ENCODE results near the gene CLEC1B.
"Not testable (repeated sequence)": the region's sequence is repeated elsewhere in the genome, so short reads cannot be mapped to it uniquely, and the experiment has no call there.

Gene CLEC1B

DNA sequence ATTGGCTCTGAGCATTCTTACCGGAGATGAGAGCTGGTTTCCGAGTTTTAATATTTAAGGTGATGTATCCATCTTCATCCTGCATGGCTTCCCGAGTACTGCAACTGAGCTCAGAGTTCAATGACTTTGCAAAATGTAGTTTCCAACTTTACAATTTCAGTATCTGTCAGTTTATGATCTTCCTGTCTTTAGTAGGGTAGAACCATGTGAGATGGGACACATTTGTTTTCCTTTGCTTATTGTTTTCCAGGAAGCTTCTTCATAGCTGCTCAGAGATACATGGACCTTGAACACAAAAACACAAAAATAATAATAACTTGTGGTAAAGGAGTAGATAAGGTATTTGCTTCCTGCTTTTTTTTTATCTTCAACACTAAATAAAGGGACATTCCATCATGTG lies at the start of gene CLEC1B:
Gene CLEC1B (minus strand): TSS at position 106 of the 400 bp plus-strand sequence. CDS start 21 bp downstream, at position 85.
- H3K27ac ChIP-seq (ENCODE audit: low read depth, low read length): no peak within 1 kb of the TSS
- H3K4me1 ChIP-seq (ENCODE audit: control insufficient read depth in 1 of 2, insufficient read depth in 2 of 2, low read length in 2 of 2): no peaks in the 10 kb centered on the region
- H3K27me3 ChIP-seq (ENCODE audit: control insufficient read depth in 1 of 2, insufficient read depth in 2 of 2, low read length in 2 of 2): no peaks in the 10 kb centered on the region
- no peaks in the 10 kb centered on the region for H3K9me3 ChIP-seq (ENCODE audit: control insufficient read depth in 1 of 2, low read length in 2 of 2)
- no peaks in the 10 kb centered on the region for H3K36me3 ChIP-seq (ENCODE audit: control insufficient read depth in 1 of 2, insufficient read depth in 2 of 2, low read length in 2 of 2)
- no peak within 1 kb of the TSS for H3K9ac ChIP-seq (ENCODE audit: low read depth in 1 of 2, low read length in 2 of 2)
- H3K4me3 ChIP-seq (ENCODE audit: low read depth in 1 of 2, low read length in 2 of 2): no peak within 1 kb of the TSS

- H3K9me3 ChIP-seq (ENCODE audit: control insufficient read depth in 1 of 2, low read length in 2 of 2): peaks cover 0 to 2% of the 10 kb centered on the region in 2 donors
- no peaks in the 10 kb centered on the region for H3K27me3 ChIP-seq (ENCODE audit: control insufficient read depth in 1 of 2, insufficient read depth in 2 of 2, low read length in 2 of 2)
- H3K27ac ChIP-seq (ENCODE audit: low read depth, low read length): no peak overlapping the region
These were observed 49.6 kb upstream of the CLEC1B start for GRCh38 chr12:10048526-10048925.

GRCh38 chr12:10042167-10042566 lies 43.2 kb upstream of the CLEC1B start:
- H3K9ac ChIP-seq (ENCODE audit: low read depth in 1 of 2, low read length in 2 of 2): no peak overlapping the region
- no peaks in the 10 kb centered on the region for H3K9me3 ChIP-seq (ENCODE audit: control insufficient read depth in 1 of 2, low read length in 2 of 2)
- H3K4me1 ChIP-seq (ENCODE audit: control insufficient read depth in 1 of 2, insufficient read depth in 2 of 2, low read length in 2 of 2): peaks cover 0 to 9% of the 10 kb centered on the region in 2 donors
- no peak overlapping the region for H3K27ac ChIP-seq (ENCODE audit: low read depth, low read length)
- H3K27me3 ChIP-seq (ENCODE audit: control insufficient read depth in 1 of 2, insufficient read depth in 2 of 2, low read length in 2 of 2): no peaks in the 10 kb centered on the region
- no peaks in the 10 kb centered on the region for H3K36me3 ChIP-seq (ENCODE audit: control insufficient read depth in 1 of 2, insufficient read depth in 2 of 2, low read length in 2 of 2)
- no peak overlapping the region for H3K4me3 ChIP-seq (ENCODE audit: low read depth in 1 of 2, low read length in 2 of 2)

More at GRCh38 chr12:10048526-10048925, 49.6 kb upstream of the CLEC1B start:
- peaks cover 0 to 9% of the 10 kb centered on the region in 2 donors for H3K4me1 ChIP-seq (ENCODE audit: control insufficient read depth in 1 of 2, insufficient read depth in 2 of 2, low read length in 2 of 2)
- H3K9ac ChIP-seq (ENCODE audit: low read depth in 1 of 2, low read length in 2 of 2): no peak overlapping the region
- H3K4me3 ChIP-seq (ENCODE audit: low read depth in 1 of 2, low read length in 2 of 2): no peak overlapping the region
- no peaks in the 10 kb centered on the region for H3K36me3 ChIP-seq (ENCODE audit: control insufficient read depth in 1 of 2, insufficient read depth in 2 of 2, low read length in 2 of 2)

DNA sequence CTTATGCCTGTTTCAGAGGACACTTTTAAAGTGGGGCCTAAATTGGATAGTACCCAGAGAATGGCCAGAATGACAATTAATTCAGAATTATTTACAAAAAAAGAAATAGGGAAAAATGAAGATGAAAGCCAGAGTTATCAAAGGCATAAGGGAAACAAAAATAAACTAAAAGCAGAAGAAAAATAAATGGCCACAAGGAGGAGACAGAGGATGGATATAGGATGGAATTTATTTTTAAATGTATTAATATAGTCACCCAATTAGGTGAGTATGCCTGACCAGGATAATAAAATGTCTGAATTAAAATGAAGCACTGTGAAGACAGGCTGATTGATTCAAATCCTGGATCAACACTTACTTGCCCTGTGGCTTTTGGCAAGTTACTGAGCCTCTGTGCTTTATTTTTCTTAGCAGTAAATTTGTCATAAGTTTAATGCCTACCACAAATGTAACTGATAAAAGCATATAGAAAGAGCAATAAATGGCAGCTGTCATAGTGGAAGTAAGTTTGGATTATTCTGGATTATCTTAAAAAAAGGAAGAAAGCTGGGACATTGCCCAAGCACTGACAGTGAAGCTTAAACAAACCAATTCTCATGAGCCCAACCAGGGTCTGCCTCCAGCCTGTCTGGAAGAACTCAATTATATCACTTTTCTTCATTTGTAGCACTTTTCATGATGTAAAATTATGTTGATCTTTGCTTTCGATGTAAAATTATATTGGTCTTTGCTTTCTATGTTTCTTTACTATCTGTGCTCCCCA lies 35.0 kb upstream of the CLEC1B start:
- no peak overlapping the region for H3K4me3 ChIP-seq (ENCODE audit: low read depth in 1 of 2, low read length in 2 of 2)
- H3K27ac ChIP-seq (ENCODE audit: low read depth, low read length): no peak overlapping the region
- H3K9ac ChIP-seq (ENCODE audit: low read depth in 1 of 2, low read length in 2 of 2): no peak overlapping the region
- H3K9me3 ChIP-seq (ENCODE audit: control insufficient read depth in 1 of 2, low read length in 2 of 2): no peaks in the 10 kb centered on the region
- H3K36me3 ChIP-seq (ENCODE audit: control insufficient read depth in 1 of 2, insufficient read depth in 2 of 2, low read length in 2 of 2): no peaks in the 10 kb centered on the region
- H3K4me1 ChIP-seq (ENCODE audit: control insufficient read depth in 1 of 2, insufficient read depth in 2 of 2, low read length in 2 of 2): no peaks in the 10 kb centered on the region
- no peaks in the 10 kb centered on the region for H3K27me3 ChIP-seq (ENCODE audit: control insufficient read depth in 1 of 2, insufficient read depth in 2 of 2, low read length in 2 of 2)

GRCh38 chr12:10031771-10032175 lies 32.9 kb upstream of the CLEC1B start:
- Histone ChIP-seq H3K4me3 (ENCODE audit: low read depth in 1 of 2, low read length in 2 of 2) (no peak overlapping the region), H3K9me3 (ENCODE audit: control insufficient read depth in 1 of 2, low read length in 2 of 2) (no peaks in the 10 kb centered on the region), H3K27ac (ENCODE audit: low read depth, low read length) (no peak overlapping the region), H3K4me1 (ENCODE audit: control insufficient read depth in 1 of 2, insufficient read depth in 2 of 2, low read length in 2 of 2) (no peaks in the 10 kb centered on the region), H3K36me3 (ENCODE audit: control insufficient read depth in 1 of 2, insufficient read depth in 2 of 2, low read length in 2 of 2) (no peaks in the 10 kb centered on the region), H3K9ac (ENCODE audit: low read depth in 1 of 2, low read length in 2 of 2) (no peak overlapping the region), H3K27me3 (ENCODE audit: control insufficient read depth in 1 of 2, insufficient read depth in 2 of 2, low read length in 2 of 2) (no peaks in the 10 kb centered on the region)

DNA sequence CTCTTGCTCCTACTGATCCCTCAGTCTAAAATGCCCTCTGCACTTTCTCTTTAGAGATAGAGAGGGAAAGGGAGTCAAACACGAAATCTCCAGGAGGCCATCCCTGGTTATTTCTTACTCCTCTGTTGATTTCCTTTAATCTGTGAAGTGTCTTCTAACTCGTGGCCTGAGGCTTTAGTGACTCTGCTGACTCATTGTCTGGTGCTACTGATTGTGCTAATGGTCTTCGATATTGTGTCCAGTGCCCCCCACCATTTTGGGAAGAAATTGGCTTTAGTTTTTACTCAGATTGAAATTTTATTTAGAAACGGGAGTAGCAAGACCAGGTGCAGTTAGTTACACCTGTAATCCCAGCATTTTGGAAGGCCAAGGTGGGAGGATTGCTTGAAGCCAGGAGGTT lies 32.4 kb upstream of the CLEC1B start:
- H3K27me3 ChIP-seq (ENCODE audit: control insufficient read depth in 1 of 2, insufficient read depth in 2 of 2, low read length in 2 of 2): no peaks in the 10 kb centered on the region
- H3K27ac ChIP-seq (ENCODE audit: low read depth, low read length): no peak overlapping the region
- H3K36me3 ChIP-seq (ENCODE audit: control insufficient read depth in 1 of 2, insufficient read depth in 2 of 2, low read length in 2 of 2): no peaks in the 10 kb centered on the region
- H3K9me3 ChIP-seq (ENCODE audit: control insufficient read depth in 1 of 2, low read length in 2 of 2): no peaks in the 10 kb centered on the region
- H3K4me1 ChIP-seq (ENCODE audit: control insufficient read depth in 1 of 2, insufficient read depth in 2 of 2, low read length in 2 of 2): no peaks in the 10 kb centered on the region
- no peak overlapping the region for H3K9ac ChIP-seq (ENCODE audit: low read depth in 1 of 2, low read length in 2 of 2)
- H3K4me3 ChIP-seq (ENCODE audit: low read depth in 1 of 2, low read length in 2 of 2): no peak overlapping the region

GRCh38 chr12:10030446-10030845 lies 31.5 kb upstream of the CLEC1B start, which contains the start of gene CLEC9A:
Gene CLEC9A, plus strand, starts transcription at chr12:10030682. Its CDS starts 22,006 bp downstream, at chr12:10052688.
- H3K36me3 ChIP-seq (ENCODE audit: control insufficient read depth in 1 of 2, insufficient read depth in 2 of 2, low read length in 2 of 2): no peaks in the 10 kb centered on the region
- H3K4me1 ChIP-seq (ENCODE audit: control insufficient read depth in 1 of 2, insufficient read depth in 2 of 2, low read length in 2 of 2): no peaks in the 10 kb centered on the region
- no peaks in the 10 kb centered on the region for H3K27me3 ChIP-seq (ENCODE audit: control insufficient read depth in 1 of 2, insufficient read depth in 2 of 2, low read length in 2 of 2)
- no peak within 1 kb of the TSS for H3K27ac ChIP-seq (ENCODE audit: low read depth, low read length)
- no peaks in the 10 kb centered on the region for H3K9me3 ChIP-seq (ENCODE audit: control insufficient read depth in 1 of 2, low read length in 2 of 2)
- no peak within 1 kb of the TSS for H3K9ac ChIP-seq (ENCODE audit: low read depth in 1 of 2, low read length in 2 of 2)
- no peak within 1 kb of the TSS for H3K4me3 ChIP-seq (ENCODE audit: low read depth in 1 of 2, low read length in 2 of 2)

- H3K9ac ChIP-seq (ENCODE audit: low read depth in 1 of 2, low read length in 2 of 2): no peak overlapping the region
- H3K27me3 ChIP-seq (ENCODE audit: control insufficient read depth in 1 of 2, insufficient read depth in 2 of 2, low read length in 2 of 2): no peaks in the 10 kb centered on the region
- no peaks in the 10 kb centered on the region for H3K36me3 ChIP-seq (ENCODE audit: control insufficient read depth in 1 of 2, insufficient read depth in 2 of 2, low read length in 2 of 2)
- H3K9me3 ChIP-seq (ENCODE audit: control insufficient read depth in 1 of 2, low read length in 2 of 2): no peaks in the 10 kb centered on the region
- no peak overlapping the region for H3K27ac ChIP-seq (ENCODE audit: low read depth, low read length)
- no peak overlapping the region for H3K4me3 ChIP-seq (ENCODE audit: low read depth in 1 of 2, low read length in 2 of 2)
- no peaks in the 10 kb centered on the region for H3K4me1 ChIP-seq (ENCODE audit: control insufficient read depth in 1 of 2, insufficient read depth in 2 of 2, low read length in 2 of 2)
These were observed 28.8 kb upstream of the CLEC1B start for GRCh38 chr12:10027721-10028120.

- H3K4me1 ChIP-seq (ENCODE audit: control insufficient read depth in 1 of 2, insufficient read depth in 2 of 2, low read length in 2 of 2): no peaks in the 10 kb centered on the region
- no peak overlapping the region for H3K9ac ChIP-seq (ENCODE audit: low read depth in 1 of 2, low read length in 2 of 2)
- H3K36me3 ChIP-seq (ENCODE audit: control insufficient read depth in 1 of 2, insufficient read depth in 2 of 2, low read length in 2 of 2): no peaks in the 10 kb centered on the region
- no peak overlapping the region for H3K4me3 ChIP-seq (ENCODE audit: low read depth in 1 of 2, low read length in 2 of 2)
- no peak overlapping the region for H3K27ac ChIP-seq (ENCODE audit: low read depth, low read length)
- no peaks in the 10 kb centered on the region for H3K9me3 ChIP-seq (ENCODE audit: control insufficient read depth in 1 of 2, low read length in 2 of 2)
- no peaks in the 10 kb centered on the region for H3K27me3 ChIP-seq (ENCODE audit: control insufficient read depth in 1 of 2, insufficient read depth in 2 of 2, low read length in 2 of 2)
These were observed 28.4 kb upstream of the CLEC1B start for GRCh38 chr12:10027311-10027710.

GRCh38 chr12:10026666-10027065 lies 27.7 kb upstream of the CLEC1B start:
- H3K4me3 ChIP-seq (ENCODE audit: low read depth in 1 of 2, low read length in 2 of 2); H3K27ac ChIP-seq (ENCODE audit: low read depth, low read length); H3K27me3 ChIP-seq (ENCODE audit: control insufficient read depth in 1 of 2, insufficient read depth in 2 of 2, low read length in 2 of 2); H3K36me3 ChIP-seq (ENCODE audit: control insufficient read depth in 1 of 2, insufficient read depth in 2 of 2, low read length in 2 of 2); H3K9ac ChIP-seq (ENCODE audit: low read depth in 1 of 2, low read length in 2 of 2); H3K9me3 ChIP-seq (ENCODE audit: control insufficient read depth in 1 of 2, low read length in 2 of 2); H3K4me1 ChIP-seq (ENCODE audit: control insufficient read depth in 1 of 2, insufficient read depth in 2 of 2, low read length in 2 of 2): not testable (repeated sequence)

Measured in duodenal mucosa (tissue), 2 donors.